Mesenchymal stem cell (in vitro differentiated cells and primary cell): Measurements from ENCODE around the gene SCAF4. TPM values are rescaled to one million over a fixed set of nuclear protein-coding genes. Genes with fewer than 3 reads are reported as not detected.

Experiments
- DNase-seq: peaks from one replicate; pipeline ENCODE4 v3.0.0-alpha.2; 2013
- H2AFZ ChIP-seq: one replicate; pipeline ENCODE4 v1.6.1; 2013; ENCODE audit warnings: low read depth, mild to moderate bottlenecking, control low read depth, inconsistent platforms, low read length, moderate library complexity
- H2AK5ac ChIP-seq: 2 replicates; pipeline ENCODE4 v1.6.1; 2013; ENCODE audit warnings: low read length, moderate library complexity, mild to moderate bottlenecking, inconsistent platforms; ENCODE audit not compliant: severe bottlenecking
- H2BK120ac ChIP-seq: one replicate; pipeline ENCODE4 v1.6.1; 2013; ENCODE audit warnings: low read depth, mild to moderate bottlenecking, inconsistent platforms, low read length, moderate library complexity
- H2BK12ac ChIP-seq, 2 experiments: one replicate each; pipeline ENCODE4 v1.6.1; 2013; ENCODE audit warnings: inconsistent platforms in 2 of 2, low read length in 2 of 2, mild to moderate bottlenecking in 2 of 2, moderate library complexity in 2 of 2, control low read depth in 1 of 2
- H2BK15ac ChIP-seq: one replicate; pipeline ENCODE4 v1.6.1; 2013; ENCODE audit warnings: mild to moderate bottlenecking, low read depth, inconsistent platforms; ENCODE audit not compliant: poor library complexity, severe bottlenecking
- H2BK5ac ChIP-seq: 2 replicates; pipeline ENCODE4 v1.6.1; 2013; ENCODE audit warnings: low read depth, mild to moderate bottlenecking, low read length, control low read depth, inconsistent platforms; ENCODE audit not compliant: poor library complexity, severe bottlenecking
- H3K14ac ChIP-seq, 2 experiments: one replicate each; pipeline ENCODE4 v1.6.1; 2013; ENCODE audit warnings: inconsistent platforms in 2 of 2, low read length in 2 of 2, control low read depth in 1 of 2, mild to moderate bottlenecking in 1 of 2, moderate library complexity in 1 of 2
- H3K18ac ChIP-seq, 2 experiments: one replicate each; pipeline ENCODE4 v1.6.1; 2013; ENCODE audit warnings: inconsistent platforms in 2 of 2, low read length in 2 of 2, control low read depth in 1 of 2, low read depth in 1 of 2, mild to moderate bottlenecking in 1 of 2
- H3K23ac ChIP-seq, 2 experiments: one replicate each; pipeline ENCODE4 v1.6.1; 2013; ENCODE audit warnings: inconsistent platforms in 2 of 2, low read length in 2 of 2, mild to moderate bottlenecking in 2 of 2, moderate library complexity in 2 of 2, control low read depth in 1 of 2
- H3K27ac ChIP-seq: 2 replicates; pipeline ENCODE4 v1.5.1; 2013; ENCODE audit warnings: mild to moderate bottlenecking, moderate library complexity, low read length, control low read depth, inconsistent platforms; ENCODE audit not compliant: poor library complexity, severe bottlenecking
- H3K27me3 ChIP-seq, 2 experiments: 2 replicates each; pipeline versions ENCODE4 v1.6.1 to v1.7.0; 2013; ENCODE audit warnings: low read length in 2 of 2, mild to moderate bottlenecking in 2 of 2, moderate library complexity in 2 of 2, control low read depth in 1 of 2, inconsistent platforms in 1 of 2; ENCODE audit not compliant: control insufficient read depth in 1 of 2, insufficient read depth in 1 of 2
- H3K36me3 ChIP-seq, 2 experiments: 2 replicates each; pipeline versions ENCODE4 v1.6.1 to v1.7.0; 2013; ENCODE audit warnings: low read length in 2 of 2, control low read depth in 1 of 2, inconsistent platforms in 1 of 2, low read depth in 1 of 2, mild to moderate bottlenecking in 1 of 2; ENCODE audit not compliant: insufficient read depth in 2 of 2, control insufficient read depth in 1 of 2
- H3K4ac ChIP-seq, 2 experiments: one replicate each; pipeline ENCODE4 v1.6.1; 2013; ENCODE audit warnings: inconsistent platforms in 2 of 2, low read length in 2 of 2, mild to moderate bottlenecking in 2 of 2, moderate library complexity in 2 of 2, control low read depth in 1 of 2, low read depth in 1 of 2
- H3K4me1 ChIP-seq: 2 replicates; pipeline ENCODE4 v1.6.1; 2013; ENCODE audit warnings: low read depth, low read length, control low read depth; ENCODE audit not compliant: control insufficient read depth, insufficient read depth
- H3K4me2 ChIP-seq: 2 replicates; pipeline ENCODE4 v1.6.1; 2013; ENCODE audit warnings: low read length, mild to moderate bottlenecking, inconsistent platforms; ENCODE audit not compliant: poor library complexity, severe bottlenecking
- H3K4me3 ChIP-seq, 2 experiments: 2 replicates each; pipeline versions ENCODE4 v1.5.1 to v1.7.0; 2013; ENCODE audit warnings: low read length in 2 of 2, mild to moderate bottlenecking in 2 of 2, control low read depth in 1 of 2, low read depth in 1 of 2; ENCODE audit not compliant: insufficient read depth in 1 of 2
- H3K79me1 ChIP-seq: replicated peaks from 2 replicates; pipeline ENCODE4 v1.6.1; 2013; ENCODE audit warnings: mild to moderate bottlenecking, control low read depth, low read length, inconsistent platforms; ENCODE audit not compliant: poor library complexity, severe bottlenecking
- H3K9ac ChIP-seq: 2 replicates; pipeline ENCODE4 v1.7.0; 2013; ENCODE audit warnings: mild to moderate bottlenecking, low read length, moderate library complexity
- H3K9me3 ChIP-seq: 2 replicates; pipeline ENCODE4 v1.7.0; 2013; ENCODE audit warnings: mild to moderate bottlenecking, low read length; ENCODE audit not compliant: control insufficient read depth
- H4K8ac ChIP-seq: one replicate; pipeline ENCODE4 v1.6.1; 2013; ENCODE audit warnings: inconsistent platforms, mild to moderate bottlenecking, low read length, moderate library complexity
- H4K91ac ChIP-seq: one replicate; pipeline ENCODE4 v1.6.1; 2013; ENCODE audit warnings: mild to moderate bottlenecking, low read length, inconsistent platforms
- WGBS: methylation state at CpG from one replicate; pipeline ENCODE4 v1.1.7; 2013; ENCODE audit warnings: mixed read lengths; 5-methylcytosine and 5-hydroxymethylcytosine counted together
- polyA plus RNA-seq, 2 experiments: library from polyadenylated mRNA; stranded (reverse); fragments of 200-250 nt; gene quantifications; one replicate each; pipeline ENCODE4 v1.2.3, GENCODE V29; 2013

Gene SCAF4
- polyA plus RNA-seq (2013, experiment 1 of 2): 22.2 TPM
- 21.4 TPM for polyA plus RNA-seq (2013, experiment 2 of 2)

GRCh38 chr21:31731857-31732596, at the start of gene SCAF4:
Gene SCAF4, minus strand, starts transcription at chr21:31732118. Its CDS starts 426 bp downstream, at chr21:31731692.
- peak; percentile 91 for DNase-seq
- peak within 1 kb of the TSS; percentile 94 for H2AFZ ChIP-seq
- H2BK120ac ChIP-seq: peak within 1 kb of the TSS; percentile 86
- no peaks in the 10 kb centered on the region for H3K9me3 ChIP-seq
- peak within 1 kb of the TSS; percentile 5 for H2AK5ac ChIP-seq
- H4K91ac ChIP-seq: peak within 1 kb of the TSS; percentile 87
- peak within 1 kb of the TSS; percentile 92 for H4K8ac ChIP-seq
- peak within 1 kb of the TSS; percentile 88 to 99 for H3K4me3 ChIP-seq
- H3K4me2 ChIP-seq: peak within 1 kb of the TSS; percentile 88
- H3K9ac ChIP-seq: peak within 1 kb of the TSS; percentile 90
- WGBS: under 1% methylated on average over 71 of the region's 98 CpGs
- H3K36me3 ChIP-seq: peaks cover 2% of the 10 kb centered on the region in 2 experiments
- H3K4ac ChIP-seq: peak within 1 kb of the TSS; percentile 1 to 96
- peaks cover 7% of the 10 kb centered on the region for H3K4me1 ChIP-seq
- H2BK5ac ChIP-seq: peak within 1 kb of the TSS; percentile 91
- no peaks in the 10 kb centered on the region for H3K27me3 ChIP-seq
- peak within 1 kb of the TSS; percentile 56 for H3K27ac ChIP-seq
- H2BK12ac ChIP-seq: peak within 1 kb of the TSS in 1 of 2 experiments; percentile 73
- H3K18ac ChIP-seq: peak within 1 kb of the TSS; percentile 95
- H2BK15ac ChIP-seq: peak within 1 kb of the TSS; percentile 92
- H3K79me1 ChIP-seq: peaks cover 5% of the 10 kb centered on the region
- peak within 1 kb of the TSS in 1 of 2 experiments; percentile 99 for H3K23ac ChIP-seq
- H3K14ac ChIP-seq: peak within 1 kb of the TSS; percentile 72 to 86

GRCh38 chr21:31780944-31781343, 49.0 kb upstream of the SCAF4 start:
- H3K4me3 ChIP-seq: no peak overlapping the region
- no peak overlapping the region for H2AFZ ChIP-seq
- no peaks in the 10 kb centered on the region for H3K79me1 ChIP-seq
- no peak overlapping the region for H4K8ac ChIP-seq
- no peak overlapping the region for H2BK120ac ChIP-seq
- no peaks in the 10 kb centered on the region for H3K9me3 ChIP-seq
- H3K27me3 ChIP-seq: no peaks in the 10 kb centered on the region
- H3K23ac ChIP-seq: no peak overlapping the region
- H3K4ac ChIP-seq: no peak overlapping the region
- DNase-seq: no peak
- H3K14ac ChIP-seq: no peak overlapping the region
- no peaks in the 10 kb centered on the region for H3K36me3 ChIP-seq
- no peak overlapping the region for H3K4me2 ChIP-seq
- no peak overlapping the region for H3K9ac ChIP-seq
- H2AK5ac ChIP-seq: no peak overlapping the region
- H2BK5ac ChIP-seq: no peak overlapping the region
- WGBS: 60% methylated on average over 1 of the region's 4 CpGs
- no peak overlapping the region for H3K18ac ChIP-seq
- H3K4me1 ChIP-seq: peaks cover 1% of the 10 kb centered on the region
- no peak overlapping the region for H2BK12ac ChIP-seq
- no peak overlapping the region for H4K91ac ChIP-seq
- no peak overlapping the region for H2BK15ac ChIP-seq
- no peak overlapping the region for H3K27ac ChIP-seq

GRCh38 chr21:31778546-31778945, 46.6 kb upstream of the SCAF4 start:
- H2AK5ac ChIP-seq: no peak overlapping the region
- H3K4me2 ChIP-seq: no peak overlapping the region
- peaks cover 1% of the 10 kb centered on the region for H3K4me1 ChIP-seq
- no peak overlapping the region for H3K4ac ChIP-seq
- no peaks in the 10 kb centered on the region for H3K79me1 ChIP-seq
- 87% methylated on average over 5 of the region's 5 CpGs for WGBS
- no peak overlapping the region for H4K8ac ChIP-seq
- H3K4me3 ChIP-seq: no peak overlapping the region
- H2AFZ ChIP-seq: no peak overlapping the region
- H2BK15ac ChIP-seq: no peak overlapping the region
- H3K36me3 ChIP-seq: no peaks in the 10 kb centered on the region
- H3K9me3 ChIP-seq: no peaks in the 10 kb centered on the region
- H3K14ac ChIP-seq: no peak overlapping the region
- H3K27ac ChIP-seq: no peak overlapping the region
- no peak overlapping the region for H3K9ac ChIP-seq
- no peak overlapping the region for H3K18ac ChIP-seq
- H4K91ac ChIP-seq: no peak overlapping the region
- no peak overlapping the region for H2BK12ac ChIP-seq
- H3K27me3 ChIP-seq: no peaks in the 10 kb centered on the region
- no peak overlapping the region for H2BK5ac ChIP-seq
- H3K23ac ChIP-seq: no peak overlapping the region
- DNase-seq: no peak
- H2BK120ac ChIP-seq: no peak overlapping the region

- DNase-seq: no peak
- H3K36me3 ChIP-seq: no peaks in the 10 kb centered on the region
- no peak overlapping the region for H3K27ac ChIP-seq
- H3K18ac ChIP-seq: no peak overlapping the region
- no peak overlapping the region for H2BK5ac ChIP-seq
- H3K79me1 ChIP-seq: no peaks in the 10 kb centered on the region
- H2BK120ac ChIP-seq: no peak overlapping the region
- no peak overlapping the region for H3K4me3 ChIP-seq
- H3K14ac ChIP-seq: no peak overlapping the region
- no peak overlapping the region for H4K91ac ChIP-seq
- H3K9me3 ChIP-seq: no peaks in the 10 kb centered on the region
- H2AK5ac ChIP-seq: no peak overlapping the region
- no peak overlapping the region for H3K4ac ChIP-seq
- WGBS: 82% methylated on average over 3 of the region's 5 CpGs
- no peak overlapping the region for H4K8ac ChIP-seq
- H3K9ac ChIP-seq: no peak overlapping the region
- peaks cover 1% of the 10 kb centered on the region for H3K4me1 ChIP-seq
- H3K23ac ChIP-seq: no peak overlapping the region
- no peaks in the 10 kb centered on the region for H3K27me3 ChIP-seq
- H2BK15ac ChIP-seq: no peak overlapping the region
- H3K4me2 ChIP-seq: no peak overlapping the region
- no peak overlapping the region for H2BK12ac ChIP-seq
- no peak overlapping the region for H2AFZ ChIP-seq
Measured at GRCh38 chr21:31777857-31778256, 45.9 kb upstream of the SCAF4 start.
